ENCODE data around the gene BCL3. TPM values are rescaled to one million over a fixed set of nuclear protein-coding genes. Genes with fewer than 3 reads are reported as not detected.

BCL3 gene
- total RNA-seq, 4 donors from 2014 or later = 43.8 to 181 (median 69.5) TPM

DNA sequence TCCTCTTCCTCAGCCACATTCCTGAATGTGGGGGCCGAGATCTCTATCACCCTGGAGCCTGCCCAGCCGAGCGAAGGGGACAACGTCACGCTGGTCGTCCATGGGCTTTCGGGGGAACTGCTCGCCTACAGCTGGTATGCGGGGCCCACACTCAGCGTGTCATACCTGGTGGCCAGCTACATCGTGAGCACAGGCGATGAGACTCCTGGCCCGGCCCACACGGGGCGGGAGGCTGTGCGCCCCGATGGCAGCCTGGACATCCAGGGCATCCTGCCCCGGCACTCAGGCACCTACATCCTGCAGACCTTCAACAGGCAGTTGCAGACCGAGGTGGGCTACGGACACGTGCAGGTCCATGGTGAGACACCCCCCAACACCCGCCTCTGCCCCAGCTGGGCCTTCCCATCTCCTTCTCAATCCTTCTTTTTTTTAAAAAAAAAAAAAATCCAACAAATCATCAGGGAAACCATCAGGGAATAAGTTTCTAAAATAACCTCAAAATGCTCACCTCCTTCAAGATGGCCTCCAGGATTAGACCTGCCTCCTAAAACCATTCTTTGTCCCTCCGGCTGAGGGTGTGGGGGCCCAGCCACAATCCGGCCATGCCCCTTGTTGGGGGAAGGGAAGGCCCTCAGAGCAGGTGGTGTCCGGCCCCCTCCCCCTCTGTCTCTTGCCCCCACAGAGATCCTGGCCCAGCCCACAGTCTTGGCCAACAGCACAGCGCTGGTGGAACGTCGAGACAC is 45.0 kb upstream of the BCL3 start:
- no peaks in the 10 kb centered on the region for H3K9me3 ChIP-seq
- intact Hi-C loops (cut with DNase I; ENCODE audit: low total_unique reads) (no loop called here), in situ Hi-C loops (cut with MboI; ENCODE audit: low pct_ligation_motif_present in 1 of 4, low pct_unique_long_range_greater_than_20kb in 1 of 4, low sequenced_read_pairs in 3 of 4) (no loop called here)
- WGBS, 2 donors (ENCODE audit: low coverage in 1 of 2) = 83 to 93% methylated on average over 4 to 28 of the region's 28 CpGs
- H3K27me3 ChIP-seq = no peaks in the 10 kb centered on the region
- no peak overlapping the region for H3K27ac ChIP-seq
- H3K4me1 ChIP-seq = peaks cover 0 to 20% (median 10%) of the 10 kb centered on the region in 4 donors
- no peaks in the 10 kb centered on the region for H3K36me3 ChIP-seq
- no peak for DNase-seq
- TF ChIP-seq, protein P1, sequence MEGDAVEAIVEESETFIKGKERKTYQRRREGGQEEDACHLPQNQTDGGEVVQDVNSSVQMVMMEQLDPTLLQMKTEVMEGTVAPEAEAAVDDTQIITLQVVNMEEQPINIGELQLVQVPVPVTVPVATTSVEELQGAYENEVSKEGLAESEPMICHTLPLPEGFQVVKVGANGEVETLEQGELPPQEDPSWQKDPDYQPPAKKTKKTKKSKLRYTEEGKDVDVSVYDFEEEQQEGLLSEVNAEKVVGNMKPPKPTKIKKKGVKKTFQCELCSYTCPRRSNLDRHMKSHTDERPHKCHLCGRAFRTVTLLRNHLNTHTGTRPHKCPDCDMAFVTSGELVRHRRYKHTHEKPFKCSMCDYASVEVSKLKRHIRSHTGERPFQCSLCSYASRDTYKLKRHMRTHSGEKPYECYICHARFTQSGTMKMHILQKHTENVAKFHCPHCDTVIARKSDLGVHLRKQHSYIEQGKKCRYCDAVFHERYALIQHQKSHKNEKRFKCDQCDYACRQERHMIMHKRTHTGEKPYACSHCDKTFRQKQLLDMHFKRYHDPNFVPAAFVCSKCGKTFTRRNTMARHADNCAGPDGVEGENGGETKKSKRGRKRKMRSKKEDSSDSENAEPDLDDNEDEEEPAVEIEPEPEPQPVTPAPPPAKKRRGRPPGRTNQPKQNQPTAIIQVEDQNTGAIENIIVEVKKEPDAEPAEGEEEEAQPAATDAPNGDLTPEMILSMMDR (IDR thresholded peaks at IDR 0.05) = no peak
- no peak for TF ChIP-seq POLR2AphosphoS5 (IDR thresholded peaks at IDR 0.05)
- no peak for TF ChIP-seq EP300 (IDR thresholded peaks at IDR 0.05; ENCODE audit: low read depth)
- TF ChIP-seq POLR2A (IDR thresholded peaks at IDR 0.05) = no peak
- H3K4me3 ChIP-seq = no peak overlapping the region

DNA sequence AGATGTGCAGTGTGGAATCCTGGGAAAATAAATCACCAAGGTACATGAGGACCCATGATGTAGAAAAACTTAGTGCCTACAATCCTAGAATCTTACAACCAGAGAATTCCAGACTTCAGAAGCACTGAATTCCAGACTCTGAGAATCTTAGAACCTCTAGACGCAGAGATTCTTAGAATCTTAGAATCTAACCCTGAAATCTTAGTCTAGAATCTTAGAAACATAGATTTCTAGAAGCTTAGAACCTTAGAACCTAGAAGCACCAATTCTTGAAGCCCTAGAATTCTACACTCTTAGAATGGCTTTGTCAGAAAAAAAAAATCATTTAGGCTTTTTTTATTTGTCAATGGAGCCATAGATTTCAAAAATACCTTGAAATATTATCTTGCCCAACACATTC is 43.5 kb upstream of the BCL3 start:
- Histone ChIP-seq H3K27ac (no peak overlapping the region), H3K9me3 (no peaks in the 10 kb centered on the region), H3K4me1 (peaks cover 0 to 8% (median 7%) of the 10 kb centered on the region in 4 donors), H3K36me3 (no peaks in the 10 kb centered on the region), H3K27me3 (no peaks in the 10 kb centered on the region), H3K4me3 (no peak overlapping the region)
- no peak for DNase-seq
- TF ChIP-seq, protein P1 (IDR thresholded peaks at IDR 0.05) = no peak
- TF ChIP-seq POLR2A (IDR thresholded peaks at IDR 0.05) (no peak), POLR2AphosphoS5 (IDR thresholded peaks at IDR 0.05) (no peak), EP300 (IDR thresholded peaks at IDR 0.05; ENCODE audit: low read depth) (no peak)
- WGBS, 2 donors (ENCODE audit: low coverage in 1 of 2) = 83 to 86% methylated on average over 1 of the region's 1 CpG
- intact Hi-C loops (cut with DNase I; ENCODE audit: low total_unique reads) = no loop called here
- in situ Hi-C loops (cut with MboI; ENCODE audit: low pct_ligation_motif_present in 1 of 4, low pct_unique_long_range_greater_than_20kb in 1 of 4, low sequenced_read_pairs in 3 of 4) = no loop called here

DNA sequence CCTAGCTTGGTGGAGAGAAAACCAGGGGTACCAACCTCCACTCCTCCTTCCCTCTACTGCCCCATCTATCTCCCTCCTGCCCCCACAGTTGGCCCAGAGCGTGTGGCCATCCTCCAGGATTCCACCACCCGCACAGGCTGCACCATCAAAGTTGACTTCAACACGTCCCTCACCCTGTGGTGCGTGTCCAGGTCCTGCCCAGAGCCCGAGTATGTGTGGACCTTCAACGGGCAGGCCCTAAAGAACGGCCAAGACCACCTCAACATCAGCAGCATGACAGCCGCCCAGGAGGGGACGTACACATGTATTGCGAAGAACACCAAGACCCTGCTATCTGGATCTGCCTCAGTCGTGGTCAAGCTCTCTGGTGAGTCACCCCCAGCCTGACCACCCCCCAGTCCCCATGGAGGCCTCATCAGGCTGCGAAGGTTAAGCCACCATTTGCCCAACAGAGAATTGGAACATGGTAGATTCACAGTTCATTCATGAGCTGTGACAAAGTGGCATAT is 43.0 kb upstream of the BCL3 start:
- no peak overlapping the region for H3K4me3 ChIP-seq
- no peak for DNase-seq
- TF ChIP-seq, protein P1 (IDR thresholded peaks at IDR 0.05) = no peak
- no peak for TF ChIP-seq POLR2AphosphoS5 (IDR thresholded peaks at IDR 0.05)
- no peak for TF ChIP-seq POLR2A (IDR thresholded peaks at IDR 0.05)
- no peak for TF ChIP-seq EP300 (IDR thresholded peaks at IDR 0.05; ENCODE audit: low read depth)
- H3K4me1 ChIP-seq = peaks cover 0 to 8% (median 6%) of the 10 kb centered on the region in 4 donors
- WGBS, 2 donors (ENCODE audit: low coverage in 1 of 2) = 90 to 92% methylated on average over 3 to 12 of the region's 12 CpGs
- in situ Hi-C loops (cut with MboI; ENCODE audit: low pct_ligation_motif_present in 1 of 4, low pct_unique_long_range_greater_than_20kb in 1 of 4, low sequenced_read_pairs in 3 of 4) (no loop called here), intact Hi-C loops (cut with DNase I; ENCODE audit: low total_unique reads) (no loop called here)
- H3K9me3 ChIP-seq = no peaks in the 10 kb centered on the region
- no peaks in the 10 kb centered on the region for H3K36me3 ChIP-seq
- H3K27me3 ChIP-seq = no peaks in the 10 kb centered on the region
- no peak overlapping the region for H3K27ac ChIP-seq

DNA sequence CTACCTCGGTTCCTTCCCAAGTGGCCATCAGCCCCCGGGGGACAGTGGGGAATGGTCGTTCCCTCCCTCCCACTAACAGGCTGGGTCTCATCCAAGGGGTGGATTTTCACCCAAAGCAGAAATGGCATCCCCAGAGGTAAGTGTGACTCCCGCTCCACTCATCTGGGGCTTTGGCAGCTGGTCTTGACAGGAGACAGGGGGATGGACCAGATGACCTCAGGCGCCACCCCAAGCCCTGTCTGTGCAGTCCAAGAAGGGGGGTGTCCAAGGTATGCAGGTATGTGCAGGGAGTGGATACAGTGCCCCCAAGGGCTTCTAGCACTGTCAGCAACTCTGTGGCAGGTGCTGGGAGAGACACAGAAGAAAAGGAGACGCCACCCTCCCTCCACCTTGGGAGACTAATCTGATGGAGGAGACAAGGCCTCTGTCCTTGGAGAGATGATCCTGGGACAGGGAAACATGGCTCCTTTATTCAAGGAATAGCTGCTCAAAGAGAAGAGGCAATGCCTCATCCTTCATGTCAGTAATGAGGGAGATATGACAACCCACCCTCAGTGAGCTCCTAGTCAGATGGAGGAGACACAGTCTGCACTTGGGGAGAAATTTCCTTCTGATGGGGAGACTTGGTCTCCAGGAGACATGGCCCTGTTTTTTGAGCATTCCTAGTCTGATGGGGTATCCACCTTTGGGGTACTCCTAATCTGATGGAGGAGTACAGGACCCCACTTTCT is 41.8 kb upstream of the BCL3 start:
- intact Hi-C loops (cut with DNase I; ENCODE audit: low total_unique reads) (no loop called here), in situ Hi-C loops (cut with MboI; ENCODE audit: low pct_ligation_motif_present in 1 of 4, low pct_unique_long_range_greater_than_20kb in 1 of 4, low sequenced_read_pairs in 3 of 4) (no loop called here)
- Histone ChIP-seq H3K36me3 (no peaks in the 10 kb centered on the region), H3K27me3 (no peaks in the 10 kb centered on the region), H3K27ac (no peak overlapping the region), H3K4me3 (no peak overlapping the region), H3K9me3 (no peaks in the 10 kb centered on the region), H3K4me1 (no peaks in the 10 kb centered on the region)
- DNase-seq = no peak
- no peak for TF ChIP-seq EP300 (IDR thresholded peaks at IDR 0.05; ENCODE audit: low read depth)
- TF ChIP-seq POLR2AphosphoS5 (IDR thresholded peaks at IDR 0.05) = no peak
- TF ChIP-seq, protein P1 (IDR thresholded peaks at IDR 0.05) = no peak
- TF ChIP-seq POLR2A (IDR thresholded peaks at IDR 0.05) = no peak
- 76 to 100% methylated on average over 1 to 6 of the region's 6 CpGs for WGBS, 2 donors (ENCODE audit: low coverage in 1 of 2)

Data from transverse colon (tissue), 4 donors.